H1 (cell line): ENCODE results near the gene NR1D2. TPM values are rescaled to one million over a fixed set of nuclear protein-coding genes. Genes with fewer than 3 reads are reported as not detected.

Source experiments
- ASH2L ChIP-seq: fragments of 200-600, 300-600 bp; sonication (generic); IDR thresholded peaks from one replicate; pipeline ENCODE4 v1.7.1; 2017; ENCODE audit warnings: low read length
- EGR1 ChIP-seq: IDR thresholded peaks from 2 replicates; pipeline ENCODE4 v1.6.1; 2011; ENCODE audit warnings: low read depth, low read length, borderline replicate concordance
- EZH2 ChIP-seq: fragments of 200-600 bp; sonication (generic); IDR thresholded peaks from 2 replicates; pipeline ENCODE4 v1.7.1; 2012; ENCODE audit warnings: low read depth, mild to moderate bottlenecking, moderate library complexity, low read length, inconsistent platforms; ENCODE audit not compliant: severe bottlenecking
- HDAC2 ChIP-seq, 2 experiments: fragments of 300-600 bp in 1 of 2; sonication (generic) in 1 of 2; IDR thresholded peaks; 2 replicates each; pipeline ENCODE4 v1.6.1; 2011 to 2012; ENCODE audit warnings: low read depth in 2 of 2, low read length in 2 of 2, mild to moderate bottlenecking in 2 of 2, moderate library complexity in 2 of 2, borderline replicate concordance in 1 of 2, inconsistent platforms in 1 of 2
- POLR2A ChIP-seq, 2 experiments: IDR thresholded peaks; 1 replicate in 1 of 2; 2 replicates in 1 of 2; pipeline ENCODE4 v1.6.1; 2011; ENCODE audit warnings: low read depth in 2 of 2, low read length in 2 of 2, mild to moderate bottlenecking in 2 of 2; ENCODE audit errors: control extremely low read depth in 1 of 2
- POU5F1 ChIP-seq: IDR thresholded peaks from 2 replicates; pipeline ENCODE4 v1.6.1; 2011; ENCODE audit warnings: low read depth, mild to moderate bottlenecking, low read length, moderate library complexity
- RAD21 ChIP-seq, 2 experiments: IDR thresholded peaks in 1 of 2; conservative IDR thresholded peaks in 1 of 2; 2 replicates each; pipeline ENCODE4 v1.6.1; 2011; ENCODE audit warnings: low read depth in 2 of 2, low read length in 2 of 2, improper control_type of control experiment in 1 of 2, inconsistent platforms in 1 of 2, mild to moderate bottlenecking in 1 of 2, moderate library complexity in 1 of 2
- RFX5 ChIP-seq: IDR thresholded peaks from 2 replicates; pipeline ENCODE4 v1.6.1; 2011; ENCODE audit warnings: low read depth, low read length, improper control_type of control experiment, borderline replicate concordance
- SP1 ChIP-seq: IDR thresholded peaks from 2 replicates; pipeline ENCODE4 v1.6.1; 2011; ENCODE audit warnings: low read depth, low read length
- polyA plus RNA-seq, 7 experiments: library from polyadenylated mRNA; depleted of rRNA in 3 of 7; stranded (reverse) in 5 of 7; unstranded in 2 of 7; fragments of >200 nt in 5 of 7; fragments of 200-250 nt in 2 of 7; gene quantifications; 1 replicate in 5 of 7; 2 replicates in 1 of 7; 4 replicates in 1 of 7; pipeline versions ENCODE4 v1.2.1 to v1.2.3, GENCODE V29; 2011 to 2013; ENCODE audit warnings: missing spikeins in 2 of 7, mixed read lengths in 2 of 7
- total RNA-seq: library from RNA; stranded (reverse); fragmentation: NEBNext Ultra II Directional; extraction: Animal tissue kit (Norgen Biotek cat#: 25700); gene quantifications from 2 replicates; pipeline ENCODE4 v1.2.1, GENCODE V29; 2021
- TF ChIP-seq, protein P1 (sequence below): fragments of 300-600 bp; sonication (generic); IDR thresholded peaks from 2 replicates; pipeline ENCODE4 v1.7.1; 2012; ENCODE audit warnings: low read length, moderate library complexity, mild to moderate bottlenecking, inconsistent platforms; ENCODE audit not compliant: insufficient replicate concordance

Gene NR1D2
- total and polyA plus RNA-seq, 2 of the 8 experiments (the other 6 are each of a cell fraction or from before 2014, with no cell fraction given), result 5.9 to 21.7 TPM

DNA sequence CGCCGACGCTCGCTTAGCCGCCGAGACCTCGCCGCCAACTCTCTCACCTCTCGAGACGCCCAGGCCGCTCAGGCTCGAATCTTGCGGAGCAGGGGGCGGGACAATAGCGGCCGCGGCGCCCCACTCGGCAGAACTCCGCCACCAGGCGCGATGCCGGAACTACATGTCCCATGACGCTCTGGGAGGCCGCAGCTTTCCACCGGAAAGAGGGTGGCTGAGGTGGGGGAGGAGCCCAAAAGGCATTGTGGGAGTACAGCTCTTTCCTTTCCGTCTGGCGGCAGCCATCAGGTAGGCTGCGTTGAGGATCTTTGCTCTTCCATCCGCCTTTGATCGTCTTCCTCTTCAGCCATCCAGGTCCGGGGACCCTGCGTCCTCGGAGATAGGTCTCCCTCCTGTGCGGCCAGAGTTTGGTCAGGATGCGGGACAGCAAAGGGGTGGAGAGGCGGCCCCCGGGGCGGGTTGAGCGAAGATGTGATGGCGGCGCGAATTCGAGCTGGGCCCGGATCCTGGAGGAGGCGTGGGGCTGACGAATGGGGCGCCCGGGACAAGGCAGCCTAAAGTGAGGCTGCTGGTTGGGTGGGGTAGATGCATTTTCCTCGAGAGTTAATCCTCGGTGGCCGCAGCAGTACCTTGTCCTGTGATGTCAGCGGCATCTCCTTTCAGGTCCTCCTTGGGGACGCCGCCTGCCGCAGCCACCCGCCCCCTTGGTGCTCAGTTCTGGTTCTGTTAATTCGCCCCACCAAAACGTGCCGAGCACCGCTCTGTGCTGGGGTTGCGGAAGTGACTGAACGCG lies 28.0 kb upstream of the NR1D2 start, which contains the start of the genes NKIRAS1 and RPL15 (continued):
- TF ChIP-seq RAD21 (IDR thresholded peaks at IDR 0.05 in 1 of 2, conservative IDR thresholded peaks at IDR 0.05 in 1 of 2; ENCODE audit: low read depth in 2 of 2, low read length in 2 of 2), result no peak
- no peak for TF ChIP-seq RFX5
- no peak for TF ChIP-seq EZH2
- peak; percentile 59; the same call in 1 of the 2 replicates for TF ChIP-seq SP1
- no peak for TF ChIP-seq EGR1
- no peak for TF ChIP-seq POU5F1
- peak; percentile 99 to 100 for TF ChIP-seq POLR2A (IDR thresholded peaks at IDR 0.05; ENCODE audit: control extremely low read depth in 1 of 2, low read depth in 2 of 2, low read length in 2 of 2)
- TF ChIP-seq ASH2L, result peak; percentile 91
- TF ChIP-seq, protein P1, sequence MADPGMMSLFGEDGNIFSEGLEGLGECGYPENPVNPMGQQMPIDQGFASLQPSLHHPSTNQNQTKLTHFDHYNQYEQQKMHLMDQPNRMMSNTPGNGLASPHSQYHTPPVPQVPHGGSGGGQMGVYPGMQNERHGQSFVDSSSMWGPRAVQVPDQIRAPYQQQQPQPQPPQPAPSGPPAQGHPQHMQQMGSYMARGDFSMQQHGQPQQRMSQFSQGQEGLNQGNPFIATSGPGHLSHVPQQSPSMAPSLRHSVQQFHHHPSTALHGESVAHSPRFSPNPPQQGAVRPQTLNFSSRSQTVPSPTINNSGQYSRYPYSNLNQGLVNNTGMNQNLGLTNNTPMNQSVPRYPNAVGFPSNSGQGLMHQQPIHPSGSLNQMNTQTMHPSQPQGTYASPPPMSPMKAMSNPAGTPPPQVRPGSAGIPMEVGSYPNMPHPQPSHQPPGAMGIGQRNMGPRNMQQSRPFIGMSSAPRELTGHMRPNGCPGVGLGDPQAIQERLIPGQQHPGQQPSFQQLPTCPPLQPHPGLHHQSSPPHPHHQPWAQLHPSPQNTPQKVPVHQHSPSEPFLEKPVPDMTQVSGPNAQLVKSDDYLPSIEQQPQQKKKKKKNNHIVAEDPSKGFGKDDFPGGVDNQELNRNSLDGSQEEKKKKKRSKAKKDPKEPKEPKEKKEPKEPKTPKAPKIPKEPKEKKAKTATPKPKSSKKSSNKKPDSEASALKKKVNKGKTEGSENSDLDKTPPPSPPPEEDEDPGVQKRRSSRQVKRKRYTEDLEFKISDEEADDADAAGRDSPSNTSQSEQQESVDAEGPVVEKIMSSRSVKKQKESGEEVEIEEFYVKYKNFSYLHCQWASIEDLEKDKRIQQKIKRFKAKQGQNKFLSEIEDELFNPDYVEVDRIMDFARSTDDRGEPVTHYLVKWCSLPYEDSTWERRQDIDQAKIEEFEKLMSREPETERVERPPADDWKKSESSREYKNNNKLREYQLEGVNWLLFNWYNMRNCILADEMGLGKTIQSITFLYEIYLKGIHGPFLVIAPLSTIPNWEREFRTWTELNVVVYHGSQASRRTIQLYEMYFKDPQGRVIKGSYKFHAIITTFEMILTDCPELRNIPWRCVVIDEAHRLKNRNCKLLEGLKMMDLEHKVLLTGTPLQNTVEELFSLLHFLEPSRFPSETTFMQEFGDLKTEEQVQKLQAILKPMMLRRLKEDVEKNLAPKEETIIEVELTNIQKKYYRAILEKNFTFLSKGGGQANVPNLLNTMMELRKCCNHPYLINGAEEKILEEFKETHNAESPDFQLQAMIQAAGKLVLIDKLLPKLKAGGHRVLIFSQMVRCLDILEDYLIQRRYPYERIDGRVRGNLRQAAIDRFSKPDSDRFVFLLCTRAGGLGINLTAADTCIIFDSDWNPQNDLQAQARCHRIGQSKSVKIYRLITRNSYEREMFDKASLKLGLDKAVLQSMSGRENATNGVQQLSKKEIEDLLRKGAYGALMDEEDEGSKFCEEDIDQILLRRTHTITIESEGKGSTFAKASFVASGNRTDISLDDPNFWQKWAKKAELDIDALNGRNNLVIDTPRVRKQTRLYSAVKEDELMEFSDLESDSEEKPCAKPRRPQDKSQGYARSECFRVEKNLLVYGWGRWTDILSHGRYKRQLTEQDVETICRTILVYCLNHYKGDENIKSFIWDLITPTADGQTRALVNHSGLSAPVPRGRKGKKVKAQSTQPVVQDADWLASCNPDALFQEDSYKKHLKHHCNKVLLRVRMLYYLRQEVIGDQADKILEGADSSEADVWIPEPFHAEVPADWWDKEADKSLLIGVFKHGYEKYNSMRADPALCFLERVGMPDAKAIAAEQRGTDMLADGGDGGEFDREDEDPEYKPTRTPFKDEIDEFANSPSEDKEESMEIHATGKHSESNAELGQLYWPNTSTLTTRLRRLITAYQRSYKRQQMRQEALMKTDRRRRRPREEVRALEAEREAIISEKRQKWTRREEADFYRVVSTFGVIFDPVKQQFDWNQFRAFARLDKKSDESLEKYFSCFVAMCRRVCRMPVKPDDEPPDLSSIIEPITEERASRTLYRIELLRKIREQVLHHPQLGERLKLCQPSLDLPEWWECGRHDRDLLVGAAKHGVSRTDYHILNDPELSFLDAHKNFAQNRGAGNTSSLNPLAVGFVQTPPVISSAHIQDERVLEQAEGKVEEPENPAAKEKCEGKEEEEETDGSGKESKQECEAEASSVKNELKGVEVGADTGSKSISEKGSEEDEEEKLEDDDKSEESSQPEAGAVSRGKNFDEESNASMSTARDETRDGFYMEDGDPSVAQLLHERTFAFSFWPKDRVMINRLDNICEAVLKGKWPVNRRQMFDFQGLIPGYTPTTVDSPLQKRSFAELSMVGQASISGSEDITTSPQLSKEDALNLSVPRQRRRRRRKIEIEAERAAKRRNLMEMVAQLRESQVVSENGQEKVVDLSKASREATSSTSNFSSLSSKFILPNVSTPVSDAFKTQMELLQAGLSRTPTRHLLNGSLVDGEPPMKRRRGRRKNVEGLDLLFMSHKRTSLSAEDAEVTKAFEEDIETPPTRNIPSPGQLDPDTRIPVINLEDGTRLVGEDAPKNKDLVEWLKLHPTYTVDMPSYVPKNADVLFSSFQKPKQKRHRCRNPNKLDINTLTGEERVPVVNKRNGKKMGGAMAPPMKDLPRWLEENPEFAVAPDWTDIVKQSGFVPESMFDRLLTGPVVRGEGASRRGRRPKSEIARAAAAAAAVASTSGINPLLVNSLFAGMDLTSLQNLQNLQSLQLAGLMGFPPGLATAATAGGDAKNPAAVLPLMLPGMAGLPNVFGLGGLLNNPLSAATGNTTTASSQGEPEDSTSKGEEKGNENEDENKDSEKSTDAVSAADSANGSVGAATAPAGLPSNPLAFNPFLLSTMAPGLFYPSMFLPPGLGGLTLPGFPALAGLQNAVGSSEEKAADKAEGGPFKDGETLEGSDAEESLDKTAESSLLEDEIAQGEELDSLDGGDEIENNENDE, result no peak
- no peak for TF ChIP-seq HDAC2 (IDR thresholded peaks at IDR 0.05; ENCODE audit: borderline replicate concordance in 1 of 2, low read depth in 2 of 2, low read length in 2 of 2)
